ENCODE data around the gene RPL22. TPM values are rescaled to one million over a fixed set of nuclear protein-coding genes. Genes with fewer than 3 reads are reported as not detected.

RPL22 gene
- total RNA-seq, 1 donor from 2014 or later: 153 TPM

DNA sequence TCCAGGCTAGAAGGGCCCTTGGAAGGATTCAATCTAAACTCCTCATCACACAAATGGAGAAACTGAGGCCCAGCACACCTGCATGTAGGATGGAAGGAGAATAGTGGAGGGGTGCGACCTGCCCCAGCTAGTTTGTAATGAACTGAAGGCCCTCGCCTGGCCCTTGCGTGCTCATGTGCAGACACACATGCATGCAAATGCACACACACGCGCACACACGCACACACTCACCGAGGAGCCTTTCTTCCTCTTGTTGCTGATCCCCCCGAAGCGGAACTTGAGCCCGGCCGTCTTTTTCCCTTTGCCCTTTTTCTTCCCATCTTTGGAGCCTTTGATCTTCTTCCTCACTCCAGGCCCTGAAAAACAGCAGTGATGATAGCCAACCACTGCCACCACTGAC lies 47.2 kb downstream of the RPL22 start:
- DNase-seq (ENCODE audit: low read depth) (no peak), FAIRE-seq (peak; percentile 28)
- Histone ChIP-seq H3K36me3 (ENCODE audit: control insufficient read depth, insufficient read depth, low read length) (no peaks in the 10 kb centered on the region), H3K4me3 (ENCODE audit: low read depth, low read length) (no peak overlapping the region), H3K27me3 (ENCODE audit: control insufficient read depth, insufficient read depth, low read length) (peaks cover 2% of the 10 kb centered on the region)
- no peak for TF ChIP-seq CTCF (IDR thresholded peaks at IDR 0.05; ENCODE audit: insufficient read depth, low read length, severe bottlenecking)

GRCh38 chr1:6151291-6151822 lies 48.0 kb downstream of the RPL22 start:
- Histone ChIP-seq H3K4me3 (ENCODE audit: low read depth, low read length) (no peak overlapping the region), H3K36me3 (ENCODE audit: control insufficient read depth, insufficient read depth, low read length) (no peaks in the 10 kb centered on the region), H3K27me3 (ENCODE audit: control insufficient read depth, insufficient read depth, low read length) (peaks cover 2% of the 10 kb centered on the region)
- no peak for DNase-seq (ENCODE audit: low read depth)
- no peak for TF ChIP-seq CTCF (IDR thresholded peaks at IDR 0.05; ENCODE audit: insufficient read depth, low read length, severe bottlenecking)
- no peak for FAIRE-seq

- DNase-seq (ENCODE audit: low read depth) (no peak), FAIRE-seq (no peak)
- Histone ChIP-seq H3K36me3 (ENCODE audit: control insufficient read depth, insufficient read depth, low read length) (no peaks in the 10 kb centered on the region), H3K4me3 (ENCODE audit: low read depth, low read length) (no peak overlapping the region), H3K27me3 (ENCODE audit: control insufficient read depth, insufficient read depth, low read length) (peaks cover 2% of the 10 kb centered on the region)
- TF ChIP-seq CTCF (IDR thresholded peaks at IDR 0.05; ENCODE audit: insufficient read depth, low read length, severe bottlenecking): no peak
Measured at GRCh38 chr1:6150006-6150938, 49.1 kb downstream of the RPL22 start.

GRCh38 chr1:6149597-6149996 lies 49.8 kb downstream of the RPL22 start:
- Histone ChIP-seq H3K27me3 (ENCODE audit: control insufficient read depth, insufficient read depth, low read length) (peaks cover 2% of the 10 kb centered on the region), H3K4me3 (ENCODE audit: low read depth, low read length) (no peak overlapping the region), H3K36me3 (ENCODE audit: control insufficient read depth, insufficient read depth, low read length) (no peaks in the 10 kb centered on the region)
- no peak for DNase-seq (ENCODE audit: low read depth)
- no peak for FAIRE-seq
- TF ChIP-seq CTCF (IDR thresholded peaks at IDR 0.05; ENCODE audit: insufficient read depth, low read length, severe bottlenecking): no peak

GRCh38 chr1:6148497-6149241 lies 50.7 kb downstream of the RPL22 start:
- Histone ChIP-seq H3K27me3 (ENCODE audit: control insufficient read depth, insufficient read depth, low read length) (peaks cover 2% of the 10 kb centered on the region), H3K36me3 (ENCODE audit: control insufficient read depth, insufficient read depth, low read length) (no peaks in the 10 kb centered on the region), H3K4me3 (ENCODE audit: low read depth, low read length) (peak overlapping the region; percentile 7)
- DNase-seq (ENCODE audit: low read depth) (peak; percentile 49), FAIRE-seq (no peak)
- no peak for TF ChIP-seq CTCF (IDR thresholded peaks at IDR 0.05; ENCODE audit: insufficient read depth, low read length, severe bottlenecking)
